Cardiac septum (tissue), 1 donor: Measurements from ENCODE around the gene LSMEM2. TPM values are rescaled to one million over a fixed set of nuclear protein-coding genes. Genes with fewer than 3 reads are reported as not detected.
"Not testable (repeated sequence)": the region's sequence is repeated elsewhere in the genome, so short reads cannot be mapped to it uniquely, and the experiment has no call there.

Experiments used
- DNase-seq: peaks from one replicate; pipeline ENCODE4 v3.0.0-alpha.2; 2020; ENCODE audit warnings: low spot score
- intact Hi-C: fragments of 100-400 bp; cut with DNase I; formaldehyde crosslinking; loops from one replicate; pipeline ENCODE4 v1.14.0; 2022
- total RNA-seq: library from RNA; stranded (reverse); fragmentation: NEBNext Ultra II Directional; extraction: Animal tissue kit (Norgen Biotek cat#: 25700); gene quantifications from one replicate; pipeline ENCODE4 v1.2.1, GENCODE V29; 2021
- donor health status: DM: no; HTN: no; CAD: no.

The LSMEM2 gene
- total RNA-seq, 1 donor from 2014 or later, result 25.7 TPM

GRCh38 chr3:50262778-50263177 lies 16.1 kb upstream of the LSMEM2 start:
- intact Hi-C loops, result no loop called here
- DNase-seq, result no peak

GRCh38 chr3:50263478-50264382 lies 15.2 kb upstream of the LSMEM2 start:
- intact Hi-C loops, result no loop called here
- no peak for DNase-seq

DNA sequence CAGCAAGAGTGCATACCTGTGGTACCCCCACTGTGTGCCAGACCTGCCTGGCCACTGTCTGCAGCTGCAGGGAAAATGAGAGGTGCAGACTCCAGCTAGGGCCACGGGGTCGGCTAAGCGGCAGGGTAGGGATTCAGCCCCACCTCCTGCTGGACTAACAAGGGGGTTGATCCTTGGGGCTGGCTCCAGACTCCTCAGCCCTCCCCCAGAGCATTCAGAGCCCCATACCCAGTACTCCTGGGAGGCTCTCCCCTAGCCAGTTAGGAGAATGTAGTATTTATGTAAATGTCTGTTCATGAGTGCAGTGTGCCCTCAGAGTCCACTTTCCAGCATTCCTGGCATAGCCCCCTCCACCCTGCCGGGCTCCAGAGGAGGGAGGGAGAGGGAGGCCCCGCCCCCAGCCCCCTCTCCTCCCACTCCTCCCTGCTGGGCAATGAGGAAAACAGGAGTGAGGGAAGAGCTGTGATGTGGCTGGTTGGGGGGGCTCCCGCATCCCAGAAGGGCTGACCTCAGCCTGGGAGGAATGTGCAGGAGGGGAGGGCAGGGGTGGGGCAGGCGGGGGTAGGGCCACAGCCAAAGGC lies 14.4 kb upstream of the LSMEM2 start:
- intact Hi-C loops, result no loop called here
- peak; percentile 85 for DNase-seq

GRCh38 chr3:50264964-50265485 lies 13.9 kb upstream of the LSMEM2 start:
- DNase-seq, result no peak
- intact Hi-C loops, result no loop called here

GRCh38 chr3:50265571-50265970 lies 13.3 kb upstream of the LSMEM2 start:
- no peak for DNase-seq
- intact Hi-C loops, result no loop called here

DNA sequence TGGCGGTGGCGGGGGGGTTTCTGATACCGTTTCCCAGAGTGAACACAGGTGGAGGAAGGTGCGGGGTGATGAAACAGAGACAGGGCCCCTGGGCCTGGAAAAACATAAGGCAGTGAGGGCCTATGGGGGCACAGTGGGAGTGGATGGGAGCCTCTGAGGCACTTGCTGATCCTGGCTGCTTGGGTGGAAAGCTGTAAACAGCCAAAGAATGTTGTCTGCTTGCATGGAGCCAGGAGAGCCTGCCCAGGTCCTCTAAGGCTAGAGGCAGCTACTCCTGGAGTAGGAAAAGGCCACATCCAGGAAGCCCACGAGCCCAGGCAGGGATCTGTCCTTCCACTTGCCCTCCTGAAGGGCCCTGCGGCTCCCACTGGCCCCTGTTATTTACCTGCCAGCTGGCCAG lies 12.9 kb upstream of the LSMEM2 start:
- intact Hi-C loops, result no loop called here
- DNase-seq, result no peak

DNA sequence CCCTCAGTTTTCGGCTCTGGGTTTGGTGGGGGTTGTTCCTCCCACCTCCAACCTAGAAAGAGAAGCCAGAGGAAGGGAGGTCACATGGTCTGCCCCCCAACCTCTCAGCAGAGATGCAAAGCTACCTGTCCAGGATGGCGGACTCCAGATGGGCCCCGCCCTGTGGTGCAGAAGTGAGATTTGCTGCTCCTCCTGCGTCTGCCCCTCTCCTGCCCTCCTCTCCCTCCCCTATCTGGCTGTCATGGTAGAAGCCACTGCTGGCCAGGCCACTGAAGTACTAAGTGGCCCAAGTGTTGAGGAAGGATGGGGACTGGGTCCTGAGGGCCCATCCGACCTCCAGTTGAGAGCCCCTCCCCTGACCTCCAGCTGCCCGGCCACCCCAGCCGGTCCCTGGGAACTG lies 12.1 kb upstream of the LSMEM2 start:
- no peak for DNase-seq
- intact Hi-C loops, result no loop called here

GRCh38 chr3:50267280-50267913 lies 11.5 kb upstream of the LSMEM2 start:
- DNase-seq, result peak; percentile 86
- intact Hi-C loops, result no loop called here

GRCh38 chr3:50268276-50268675 lies 10.6 kb upstream of the LSMEM2 start:
- no peak for DNase-seq
- intact Hi-C loops, result no loop called here

DNA sequence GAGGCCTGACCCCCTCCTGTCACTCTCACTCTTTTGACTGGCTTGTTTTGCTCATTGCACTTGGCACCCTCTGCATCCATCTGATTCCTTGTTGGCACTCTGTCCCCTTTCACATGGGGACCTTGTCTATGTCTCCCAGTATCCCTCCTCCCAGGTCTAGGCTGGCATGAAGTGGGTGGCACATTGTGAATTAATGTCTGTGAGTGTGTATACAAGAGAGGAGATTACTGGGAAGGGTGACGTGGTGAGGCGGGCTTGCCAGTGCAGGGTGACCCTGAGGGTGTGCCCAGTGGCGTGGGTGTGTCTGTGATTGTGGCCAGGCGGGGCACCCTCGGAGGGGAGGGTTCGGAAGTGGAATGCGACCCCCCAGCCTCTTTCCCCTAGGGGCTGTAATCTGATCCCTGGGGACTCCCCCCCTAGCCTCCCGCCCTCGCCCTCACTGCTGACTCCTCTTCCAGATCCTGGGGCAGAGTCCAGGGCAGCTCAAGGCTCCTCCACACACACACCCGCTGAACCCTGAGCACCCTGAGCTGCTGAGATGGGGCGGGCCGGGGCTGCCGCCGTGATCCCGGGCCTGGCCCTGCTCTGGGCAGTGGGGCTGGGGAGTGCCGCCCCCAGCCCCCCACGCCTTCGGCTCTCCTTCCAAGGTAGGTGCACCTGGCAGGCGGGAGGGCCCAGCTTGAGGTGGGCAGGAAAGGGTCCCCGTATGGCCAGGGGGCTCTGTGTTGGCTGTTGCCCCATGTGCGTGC lies 10.0 kb upstream of the LSMEM2 start, which contains the start of gene SEMA3B:
TSS of gene SEMA3B (plus strand) at position 445 of the 749 bp plus-strand sequence. CDS start at position 539, 94 bp downstream.
- intact Hi-C loops, result no loop called here
- DNase-seq, result peak; percentile 84

DNA sequence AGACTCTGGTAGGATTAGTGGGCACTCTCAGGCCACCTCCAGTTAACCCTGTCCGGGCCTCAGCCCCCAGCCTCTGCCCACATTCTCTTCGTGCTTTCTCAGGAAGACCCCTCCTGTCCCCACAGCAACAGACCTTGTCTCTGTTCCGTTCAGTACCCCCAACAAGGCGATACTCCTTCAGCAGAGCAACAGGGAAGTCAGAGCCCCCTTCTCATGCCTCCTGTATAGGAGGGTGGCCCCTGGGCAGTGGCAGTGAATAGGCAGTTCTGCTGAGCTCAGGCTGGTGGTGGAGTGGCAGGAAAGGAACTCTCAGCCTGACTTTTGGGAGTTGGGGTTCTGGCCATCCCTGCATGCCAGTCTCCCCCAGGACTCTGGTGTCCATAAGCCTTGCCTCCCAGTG lies 9.4 kb upstream of the LSMEM2 start:
- no peak for DNase-seq
- intact Hi-C loops, result no loop called here

DNA sequence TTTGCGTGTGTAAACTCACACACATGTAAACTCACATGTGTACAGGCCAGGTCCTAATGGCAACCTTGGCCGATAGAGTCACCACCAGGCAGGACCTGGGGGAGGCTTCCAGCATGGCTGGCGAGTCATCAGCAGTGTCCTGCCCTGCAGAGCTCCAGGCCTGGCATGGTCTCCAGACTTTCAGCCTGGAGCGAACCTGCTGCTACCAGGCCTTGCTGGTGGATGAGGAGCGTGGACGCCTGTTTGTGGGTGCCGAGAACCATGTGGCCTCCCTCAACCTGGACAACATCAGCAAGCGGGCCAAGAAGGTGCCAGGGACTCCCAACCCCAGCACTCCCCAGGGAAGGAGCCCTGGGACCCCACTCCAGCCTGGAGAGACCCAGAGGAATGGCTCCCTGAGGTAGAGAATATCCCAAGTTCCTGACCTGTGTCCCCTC lies 8.9 kb upstream of the LSMEM2 start:
- intact Hi-C loops, result loop anchor here (2.0 to 5.0 kb wide), 2 partner anchors 77 to 148 kb away; no protein-coding TSS in a partner anchor
- DNase-seq, result no peak

GRCh38 chr3:50270422-50271224 lies 8.3 kb upstream of the LSMEM2 start:
- intact Hi-C loops, result loop anchor here (2.0 to 5.0 kb wide), 2 partner anchors 78 to 148 kb away; no protein-coding TSS in a partner anchor

DNA sequence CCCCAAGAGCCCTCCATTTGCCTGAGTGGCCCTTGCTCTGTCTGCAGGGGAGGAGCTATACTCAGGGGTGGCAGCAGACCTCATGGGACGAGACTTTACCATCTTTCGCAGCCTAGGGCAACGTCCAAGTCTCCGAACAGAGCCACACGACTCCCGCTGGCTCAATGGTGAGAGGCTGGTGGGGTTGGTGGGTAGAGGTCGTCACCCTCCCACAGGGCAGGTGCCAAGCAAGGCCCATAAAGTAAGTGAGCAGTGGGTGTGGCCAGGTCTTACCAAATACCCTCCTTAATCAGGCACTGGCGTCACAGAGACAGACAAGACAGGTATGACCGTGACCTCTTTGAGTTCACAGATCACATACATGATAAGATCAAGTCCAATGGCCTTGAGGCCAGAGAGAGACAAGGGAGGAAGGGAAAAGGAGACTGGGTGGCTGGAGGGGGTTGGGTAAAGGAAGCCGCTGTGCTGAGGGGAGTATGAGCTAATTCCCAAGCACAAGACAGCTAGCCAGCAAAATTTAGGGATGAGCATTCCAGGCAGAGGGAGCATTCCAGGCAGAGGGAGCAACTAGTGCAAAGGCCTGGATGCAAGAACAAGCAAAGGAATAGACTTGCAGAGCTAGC lies 7.5 kb upstream of the LSMEM2 start:
- intact Hi-C loops, result loop anchor here (2.0 to 5.0 kb wide), 2 partner anchors 79 to 149 kb away; no protein-coding TSS in a partner anchor
- no peak for DNase-seq

More at GRCh38 chr3:50270422-50271224, 8.3 kb upstream of the LSMEM2 start:
- DNase-seq, result no peak

DNA sequence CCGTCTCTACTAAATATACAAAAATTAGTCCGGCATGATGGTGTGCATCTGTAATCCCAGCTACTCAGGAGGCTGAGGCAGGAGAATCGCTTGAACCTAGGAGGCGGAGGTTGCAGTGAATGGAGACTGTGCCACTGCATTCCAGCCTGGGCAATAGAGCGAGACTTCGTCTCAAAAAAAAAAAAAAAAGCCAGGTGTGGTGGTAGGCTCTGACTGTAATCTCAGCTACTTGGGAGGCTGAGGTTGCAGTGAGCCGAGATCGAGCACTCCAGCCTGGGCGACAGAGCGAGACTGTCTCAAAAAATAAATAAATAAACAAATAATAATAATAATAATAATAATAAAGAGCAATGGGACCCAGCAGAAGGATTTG lies 6.4 kb upstream of the LSMEM2 start:
- DNase-seq, result not testable (repeated sequence)
- intact Hi-C loops, result loop anchor here (5.0 kb wide), 1 partner anchor 150 kb away; no protein-coding TSS in a partner anchor

DNA sequence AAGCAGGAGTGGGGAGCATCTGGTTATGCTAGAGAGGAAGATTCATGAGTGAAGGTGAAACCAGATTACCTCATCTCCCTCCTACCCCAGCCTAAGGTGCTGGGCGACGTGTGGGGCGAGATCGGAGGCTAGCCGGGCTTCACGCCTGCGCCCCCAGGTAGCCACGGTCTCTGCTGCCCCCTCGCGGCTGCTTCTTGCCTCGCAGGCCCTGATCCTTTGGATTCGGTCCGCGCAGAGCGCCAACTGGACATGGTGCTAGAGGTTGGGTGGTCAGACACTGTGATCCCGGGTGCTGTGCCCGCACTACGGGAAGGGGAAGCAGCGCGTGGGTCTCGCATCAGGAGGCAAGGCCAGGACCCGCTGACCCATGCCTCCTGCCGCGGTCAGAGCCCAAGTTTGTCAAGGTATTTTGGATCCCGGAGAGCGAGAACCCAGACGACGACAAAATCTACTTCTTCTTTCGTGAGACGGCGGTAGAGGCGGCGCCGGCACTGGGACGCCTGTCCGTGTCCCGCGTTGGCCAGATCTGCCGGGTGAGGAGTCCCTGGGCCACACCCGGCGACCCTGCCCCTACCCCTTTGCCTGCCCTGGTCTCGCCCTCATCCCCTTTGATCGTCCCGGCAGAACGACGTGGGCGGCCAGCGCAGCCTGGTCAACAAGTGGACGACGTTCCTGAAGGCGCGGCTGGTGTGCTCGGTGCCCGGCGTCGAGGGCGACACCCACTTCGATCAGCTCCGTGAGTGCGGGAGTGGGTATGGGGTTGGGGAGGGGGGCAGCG lies 5.8 kb upstream of the LSMEM2 start:
- DNase-seq, result peak; percentile 96
- intact Hi-C loops, result loop anchor here (1.0 to 5.0 kb wide), 3 partner anchors 13 to 151 kb away; no protein-coding TSS in a partner anchor

GRCh38 chr3:50273689-50274065 lies 5.2 kb upstream of the LSMEM2 start:
- no peak for DNase-seq
- intact Hi-C loops, result loop anchor here (1.0 to 5.0 kb wide), 4 partner anchors 13 to 151 kb away; no protein-coding TSS in a partner anchor
